Measurements from ENCODE around the gene TRIM47.
A peak's percentile ranks its signal among the peaks of the same experiment; 100 is the strongest.

TRIM47 gene

GRCh38 chr17:75908201-75908600 lies 29.8 kb upstream of the TRIM47 start:
- no peak for DNase-seq (ENCODE audit: low read depth)

- no peak for DNase-seq (ENCODE audit: low read depth)
Measured at GRCh38 chr17:75906143-75906884, 27.9 kb upstream of the TRIM47 start.

GRCh38 chr17:75904749-75905521 lies 26.6 kb upstream of the TRIM47 start, which contains the start of gene MRPL38:
TSS of gene MRPL38 (minus strand) at chr17:75904884. CDS start at chr17:75904875, 9 bp downstream.
- DNase-seq (ENCODE audit: low read depth), result peak; percentile 90

GRCh38 chr17:75902406-75902805 lies 24.0 kb upstream of the TRIM47 start:
- no peak for DNase-seq (ENCODE audit: low read depth)

GRCh38 chr17:75901727-75902126 lies 23.3 kb upstream of the TRIM47 start:
- DNase-seq (ENCODE audit: low read depth), result no peak

GRCh38 chr17:75900691-75901533 lies 22.5 kb upstream of the TRIM47 start:
- no peak for DNase-seq (ENCODE audit: low read depth)

GRCh38 chr17:75899767-75900468 lies 21.5 kb upstream of the TRIM47 start:
- no peak for DNase-seq (ENCODE audit: low read depth)

- DNase-seq (ENCODE audit: low read depth), result no peak
Measured at GRCh38 chr17:75899353-75899752, 21.0 kb upstream of the TRIM47 start.

- no peak for DNase-seq (ENCODE audit: low read depth)
Measured at GRCh38 chr17:75898791-75899190, 20.4 kb upstream of the TRIM47 start.

GRCh38 chr17:75898065-75898464 lies 19.7 kb upstream of the TRIM47 start:
- DNase-seq (ENCODE audit: low read depth), result no peak

GRCh38 chr17:75897160-75898019 lies 19.0 kb upstream of the TRIM47 start:
- no peak for DNase-seq (ENCODE audit: low read depth)

- peak; percentile 66 for DNase-seq (ENCODE audit: low read depth)
Measured at GRCh38 chr17:75896415-75897159, 18.2 kb upstream of the TRIM47 start, which contains the start of gene TRIM65. TSS of gene TRIM65 (minus strand) at chr17:75896951. CDS start at chr17:75896937, 14 bp downstream.

- no peak for DNase-seq (ENCODE audit: low read depth)
Measured at GRCh38 chr17:75895370-75896155, 17.2 kb upstream of the TRIM47 start.

GRCh38 chr17:75894049-75894733 lies 15.8 kb upstream of the TRIM47 start:
- DNase-seq (ENCODE audit: low read depth), result no peak

GRCh38 chr17:75893305-75894048 lies 15.1 kb upstream of the TRIM47 start:
- DNase-seq (ENCODE audit: low read depth), result no peak

GRCh38 chr17:75892556-75893224 lies 14.3 kb upstream of the TRIM47 start:
- no peak for DNase-seq (ENCODE audit: low read depth)

Data from GM04504 (cell line).